Measurements from ENCODE around the gene SH3RF3. TPM values are rescaled to one million over a fixed set of nuclear protein-coding genes. Genes with fewer than 3 reads are reported as not detected.

Gene SH3RF3
- total RNA-seq, 2 experiments from 2014 or later: 0.25 to 0.44 TPM

DNA sequence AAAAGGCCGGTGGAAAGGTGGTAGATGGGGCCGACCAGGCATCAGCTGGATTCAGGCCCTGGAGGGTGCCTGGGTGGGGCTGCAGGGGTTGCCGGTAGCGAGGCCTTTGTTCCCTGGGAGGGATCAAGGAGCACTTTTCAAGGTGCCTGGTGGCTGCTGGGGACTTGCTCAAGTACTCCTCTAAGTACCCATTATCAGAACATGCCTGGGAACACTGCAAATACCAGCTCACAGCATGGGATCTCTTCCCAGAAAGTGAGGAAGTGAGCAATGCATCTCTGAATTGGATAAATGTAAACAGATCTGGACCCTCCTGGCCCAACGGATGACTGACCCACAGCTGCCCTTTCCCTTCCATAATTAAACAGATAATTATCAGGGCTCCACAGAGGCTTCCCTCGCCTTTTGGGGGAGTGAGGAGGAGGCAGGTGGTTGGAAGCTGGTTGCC is 210.5 kb downstream of the SH3RF3 start:
- ChIA-PET CTCF (no interaction called here), POLR2A (no interaction called here)

DNA sequence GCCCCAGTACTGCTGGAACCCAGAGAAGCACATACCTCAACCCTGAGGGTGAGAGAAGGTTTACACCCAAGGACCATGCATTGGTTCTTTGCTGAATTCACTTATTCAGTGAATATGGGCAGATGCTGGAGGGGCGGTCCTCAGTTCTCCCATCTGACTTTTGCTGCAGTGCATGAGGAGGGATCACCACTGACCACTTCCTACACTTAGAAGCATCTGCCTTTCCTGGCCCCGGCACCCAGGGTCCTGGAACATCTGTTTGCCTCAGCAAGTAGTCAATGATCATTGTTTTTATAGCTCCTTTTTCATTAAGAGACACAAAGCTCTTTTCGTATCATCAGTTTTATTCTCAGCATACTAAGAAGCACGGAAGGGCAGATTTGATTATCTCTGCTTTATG is 211.4 kb downstream of the SH3RF3 start:
- ChIA-PET CTCF (no interaction called here), POLR2A (no interaction called here)

- POLR2A ChIA-PET: no interaction called here
- CTCF ChIA-PET: no interaction called here
Measured at GRCh38 chr2:109341355-109342255, 212.6 kb downstream of the SH3RF3 start.

GRCh38 chr2:109342256-109342850 is 213.3 kb downstream of the SH3RF3 start:
- ChIA-PET POLR2A (no interaction called here), CTCF (no interaction called here)

GRCh38 chr2:109342930-109343329 is 213.9 kb downstream of the SH3RF3 start:
- CTCF ChIA-PET: no interaction called here
- POLR2A ChIA-PET: no interaction called here

GRCh38 chr2:109343460-109343859 is 214.5 kb downstream of the SH3RF3 start:
- POLR2A ChIA-PET: no interaction called here
- CTCF ChIA-PET: no interaction called here

DNA sequence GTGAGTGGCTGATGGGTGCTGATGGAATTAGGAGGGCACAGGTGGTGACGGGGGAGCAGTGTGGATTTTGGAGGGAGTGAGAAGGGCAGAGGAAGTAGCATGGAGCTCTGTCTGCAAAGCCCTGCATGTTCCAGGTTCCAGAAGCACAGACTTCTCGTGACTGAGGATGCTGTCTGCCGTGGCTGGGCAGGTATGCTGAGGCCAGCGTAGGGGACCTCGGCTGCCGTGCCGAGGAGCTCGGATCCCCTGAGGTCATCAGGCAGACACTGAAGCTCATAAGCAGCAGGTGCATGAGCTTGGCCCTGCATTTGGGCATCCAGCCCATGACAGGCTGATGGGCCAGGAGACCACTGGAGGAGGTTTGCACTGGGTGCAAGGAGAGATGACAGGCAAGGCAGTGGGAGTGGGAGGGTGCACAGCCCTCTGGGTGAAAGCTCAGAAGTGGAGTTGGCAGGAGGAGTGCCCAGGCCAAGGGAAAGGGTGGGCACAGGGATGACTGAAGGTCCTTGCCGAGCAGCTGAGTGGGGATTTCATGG is 215.3 kb downstream of the SH3RF3 start:
- ChIA-PET CTCF (no interaction called here), POLR2A (no interaction called here)

GRCh38 chr2:109345091-109345490 is 216.1 kb downstream of the SH3RF3 start:
- POLR2A ChIA-PET: no interaction called here

GRCh38 chr2:109345653-109346480 is 216.9 kb downstream of the SH3RF3 start:
- CTCF ChIA-PET: no interaction called here

More at GRCh38 chr2:109345091-109345490, 216.1 kb downstream of the SH3RF3 start:
- CTCF ChIA-PET: no interaction called here

GRCh38 chr2:109346601-109347228 is 217.7 kb downstream of the SH3RF3 start:
- CTCF ChIA-PET: no interaction called here
- POLR2A ChIA-PET: no interaction called here

More at GRCh38 chr2:109345653-109346480, 216.9 kb downstream of the SH3RF3 start:
- POLR2A ChIA-PET: no interaction called here

DNA sequence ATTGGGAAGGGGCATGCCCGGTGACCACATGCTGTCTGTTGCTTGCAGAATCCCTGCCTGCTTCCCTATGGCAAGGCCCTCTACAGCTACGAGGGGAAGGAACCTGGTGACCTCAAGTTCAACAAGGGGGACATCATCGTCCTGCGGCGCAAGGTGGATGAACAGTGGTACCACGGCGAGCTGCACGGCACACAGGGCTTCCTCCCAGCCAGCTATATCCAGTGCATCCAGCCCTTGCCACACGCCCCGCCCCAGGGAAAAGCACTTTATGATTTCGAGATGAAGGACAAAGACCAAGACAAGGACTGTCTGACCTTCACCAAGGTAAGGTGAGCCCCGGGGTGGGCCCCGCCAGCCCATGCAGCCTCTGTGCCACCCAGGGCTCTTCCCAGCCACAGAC is 218.6 kb downstream of the SH3RF3 start:
- ChIA-PET POLR2A (no interaction called here), CTCF (no interaction called here)

- ChIA-PET CTCF (interaction anchor here (1.4 kb wide), 1 partner anchor 162 kb away, joined by 3 read pairs; no protein-coding TSS in a partner anchor), POLR2A (no interaction called here)
Measured at GRCh38 chr2:109348190-109348589, 219.2 kb downstream of the SH3RF3 start.

DNA sequence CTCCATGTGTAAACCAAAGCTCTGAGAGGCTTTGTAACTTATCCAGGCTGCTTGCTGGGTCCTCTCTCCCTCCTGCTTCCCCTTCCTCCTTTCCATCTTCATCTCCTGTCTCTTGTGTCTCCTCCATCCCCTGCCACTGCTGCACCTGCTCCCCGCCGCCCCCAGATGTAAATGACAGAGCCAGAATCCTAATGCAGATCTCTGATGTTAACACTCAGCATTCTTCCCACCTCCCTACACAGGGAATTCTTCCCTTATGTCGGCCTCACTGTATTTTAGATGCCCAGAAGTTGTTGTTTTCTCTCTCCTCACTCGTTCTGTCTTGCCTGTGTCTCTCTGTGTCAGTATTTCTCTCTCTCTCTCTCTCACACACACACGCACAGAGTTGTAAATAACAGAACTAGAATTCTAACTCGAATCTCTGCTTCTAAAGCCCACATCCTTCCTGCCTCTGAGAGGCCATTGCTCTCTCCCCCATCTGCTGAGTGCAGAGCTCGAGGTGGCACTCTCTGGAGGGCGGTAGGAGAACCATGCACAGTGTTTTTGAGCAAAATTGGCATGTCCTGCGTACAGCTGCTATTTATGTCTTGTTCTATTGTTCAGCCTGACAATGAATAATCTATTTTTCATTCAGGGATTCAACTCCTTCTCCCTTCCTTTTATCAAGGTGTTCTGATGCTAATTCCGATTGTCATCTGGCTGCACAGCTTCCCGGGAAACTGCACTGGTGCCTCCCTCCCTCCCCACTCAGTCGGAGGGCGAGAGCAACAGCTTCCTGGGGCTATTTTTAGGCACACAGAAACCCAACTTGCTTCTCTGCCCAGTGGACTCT is 219.9 kb downstream of the SH3RF3 start:
- POLR2A ChIA-PET: no interaction called here

DNA sequence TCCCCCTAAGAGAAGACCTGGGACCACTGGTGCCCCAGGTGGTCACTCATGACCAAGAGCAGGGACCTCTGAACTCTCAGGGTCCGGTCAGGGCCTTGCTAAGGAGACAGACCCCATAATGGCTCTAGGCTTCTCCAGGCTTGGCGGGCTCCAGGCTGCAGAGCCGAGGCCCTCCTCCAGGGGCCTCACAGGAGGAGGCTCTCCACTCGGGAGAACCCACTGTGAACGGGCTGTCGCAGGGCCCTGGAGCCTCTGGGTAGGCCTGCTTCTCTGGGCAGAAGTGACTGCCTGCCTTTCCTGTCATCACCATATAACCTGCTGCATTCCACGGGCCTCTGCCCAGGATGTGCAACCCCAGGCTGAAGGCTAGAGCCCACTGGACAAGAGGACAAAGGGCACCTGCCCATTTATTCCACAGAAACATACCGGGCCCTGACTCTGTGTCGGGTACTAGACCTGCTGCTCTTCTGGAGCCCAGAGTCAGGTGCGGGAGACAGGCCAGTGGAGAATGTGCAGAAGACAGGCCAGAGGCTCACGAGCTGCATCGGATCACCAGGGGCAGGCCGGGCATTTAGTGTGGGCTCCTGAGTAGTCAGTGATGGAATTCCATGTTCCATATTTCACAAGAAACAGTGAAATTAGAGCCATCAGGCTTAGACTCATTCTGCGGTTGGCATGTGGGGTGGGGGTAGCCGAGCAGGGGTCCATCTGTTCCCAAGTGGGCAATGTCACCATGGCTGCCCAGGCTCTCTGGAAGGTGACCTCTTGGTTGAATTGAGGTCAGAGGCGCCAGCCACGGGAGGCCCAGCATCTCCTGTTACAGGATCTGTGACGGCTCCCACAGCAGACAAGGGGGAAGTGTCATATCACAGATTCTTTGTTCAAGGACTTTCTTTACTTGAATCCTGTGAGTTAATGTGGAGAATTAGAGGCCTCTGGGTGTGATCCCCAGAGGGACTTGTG is 220.8 kb downstream of the SH3RF3 start:
- ChIA-PET POLR2A (no interaction called here), CTCF (interaction anchor here (1.4 kb wide), 1 partner anchor 161 kb away, joined by 3 read pairs; no protein-coding TSS in a partner anchor)

More for the DNA sequence above, 219.9 kb downstream of the SH3RF3 start:
- CTCF ChIA-PET: interaction anchor here (1.4 kb wide), 1 partner anchor 162 kb away, joined by 3 read pairs; no protein-coding TSS in a partner anchor

DNA sequence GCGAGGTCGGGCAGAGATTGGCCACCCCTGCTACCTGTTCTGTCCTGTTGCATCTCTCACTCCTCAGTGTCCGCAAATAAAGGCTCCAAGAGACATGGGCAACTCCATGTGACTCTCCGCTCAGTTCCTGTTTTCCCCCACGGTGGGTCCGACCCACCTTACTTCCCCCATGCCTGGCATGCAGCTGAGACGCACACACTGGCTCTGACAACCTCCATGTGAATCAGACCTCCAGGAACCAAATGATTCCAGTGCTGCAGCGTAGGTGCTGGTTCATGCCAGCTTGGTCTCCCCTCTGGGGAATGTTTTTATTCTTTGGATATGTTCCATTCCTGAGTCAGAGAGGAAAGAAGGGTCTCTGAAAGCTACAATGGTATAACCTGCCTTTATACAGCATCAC is 221.5 kb downstream of the SH3RF3 start:
- ChIA-PET CTCF (no interaction called here), POLR2A (no interaction called here)

DNA sequence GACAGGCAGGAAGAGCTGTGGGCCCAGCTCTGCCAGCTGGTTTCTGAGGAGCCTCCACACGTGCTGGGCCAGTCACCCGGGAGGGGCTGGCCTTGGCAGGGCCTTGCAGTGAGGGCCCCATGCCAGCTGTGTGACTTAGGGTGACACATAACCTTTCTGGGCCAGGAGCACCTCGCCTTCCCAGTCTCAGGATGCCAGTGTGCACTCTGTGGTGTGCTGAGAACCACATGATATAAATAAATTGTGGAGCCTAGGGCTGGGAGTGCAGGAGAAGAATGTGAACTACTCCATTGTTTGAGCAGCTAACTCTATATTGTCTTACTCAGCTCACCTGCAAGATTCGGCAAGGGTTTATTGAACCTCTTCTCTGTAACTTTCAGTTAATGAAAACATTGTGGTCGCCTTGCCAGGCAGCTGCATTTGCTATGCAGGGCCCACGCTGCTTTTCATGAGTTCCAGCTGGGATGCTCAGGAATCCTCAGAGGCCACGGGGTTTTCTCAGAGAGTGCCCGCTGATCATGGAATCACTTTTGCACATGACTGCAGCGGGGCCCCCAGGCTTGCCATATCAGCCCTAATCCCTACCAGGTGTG is 222.3 kb downstream of the SH3RF3 start:
- CTCF ChIA-PET: no interaction called here
- POLR2A ChIA-PET: no interaction called here

All from activated CD8-positive, alpha-beta memory T cell treated with anti-CD3 and anti-CD28 coated beads for 36 hours (primary cell).